Measurements from ENCODE around the gene TMEM198. TPM values are rescaled to one million over a fixed set of nuclear protein-coding genes. Genes with fewer than 3 reads are reported as not detected.

The TMEM198 gene
- total and polyA plus RNA-seq, 9 of the 15 experiments (the other 6 are each of a cell fraction or from before 2014, with no cell fraction given): 0.03 to 3.8 (median 1.0) TPM

DNA sequence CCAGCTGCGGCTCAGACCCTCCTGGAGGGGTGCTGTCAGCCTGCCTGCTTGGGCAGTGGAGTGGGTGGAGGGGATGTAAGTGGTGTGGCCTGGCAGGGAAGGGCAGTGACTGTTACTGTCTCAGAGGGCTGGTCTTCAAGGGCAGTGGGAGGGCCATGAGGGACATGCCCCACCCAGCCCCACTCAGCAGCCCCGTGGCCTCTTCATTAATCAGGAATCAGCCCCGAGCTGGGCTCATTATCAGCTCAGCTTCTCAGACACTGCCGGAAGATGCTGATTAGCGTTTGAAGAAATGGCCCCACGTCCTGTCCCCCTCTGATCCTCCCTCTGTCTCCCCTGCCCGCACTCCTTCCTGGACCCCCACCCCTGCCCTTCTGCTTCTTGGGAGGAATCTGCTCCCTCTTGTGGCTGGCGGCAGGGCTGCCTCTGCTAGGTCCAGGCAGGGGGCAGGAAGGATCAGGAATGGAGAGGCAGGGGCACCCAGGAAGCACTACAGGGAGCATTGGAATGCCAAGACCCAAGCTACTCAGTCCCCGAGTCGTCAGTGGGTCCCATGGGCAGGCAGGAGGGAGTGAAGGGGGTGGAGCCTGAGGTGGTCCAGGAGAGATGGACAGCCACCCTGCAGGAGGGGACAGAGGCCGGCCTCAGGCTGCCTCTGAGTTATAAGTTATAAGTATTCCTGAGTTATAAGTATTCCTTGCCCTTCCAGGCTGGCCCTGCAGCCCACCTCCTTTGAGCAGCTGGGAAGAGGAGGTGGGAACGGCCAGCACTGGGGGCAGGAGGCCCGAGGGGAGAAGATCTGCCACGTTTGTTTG is 22.6 kb upstream of the TMEM198 start (continued):
- TF ChIP-seq TAF15 (IDR thresholded peaks at IDR 0.05; ENCODE audit: low read depth, low read length): no peak
- TF ChIP-seq, protein P1, sequence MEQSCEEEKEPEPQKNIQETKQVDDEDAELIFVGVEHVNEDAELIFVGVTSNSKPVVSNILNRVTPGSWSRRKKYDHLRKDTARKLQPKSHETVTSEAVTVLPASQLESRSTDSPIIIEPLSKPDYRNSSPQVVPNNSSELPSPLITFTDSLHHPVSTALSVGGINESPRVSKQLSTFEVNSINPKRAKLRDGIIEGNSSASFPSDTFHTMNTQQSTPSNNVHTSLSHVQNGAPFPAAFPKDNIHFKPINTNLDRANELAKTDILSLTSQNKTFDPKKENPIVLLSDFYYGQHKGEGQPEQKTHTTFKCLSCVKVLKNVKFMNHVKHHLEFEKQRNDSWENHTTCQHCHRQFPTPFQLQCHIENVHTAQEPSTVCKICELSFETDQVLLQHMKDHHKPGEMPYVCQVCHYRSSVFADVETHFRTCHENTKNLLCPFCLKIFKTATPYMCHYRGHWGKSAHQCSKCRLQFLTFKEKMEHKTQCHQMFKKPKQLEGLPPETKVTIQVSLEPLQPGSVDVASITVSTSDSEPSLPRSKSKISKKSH (CRISPR knock-in tag; IDR thresholded peaks at IDR 0.05): no peak
- TF ChIP-seq ZNF780A (CRISPR knock-in tag; IDR thresholded peaks at IDR 0.05): no peak
- peak; percentile 52; the same call in 1 of the 2 replicates for TF ChIP-seq GABPB1 (CRISPR knock-in tag; IDR thresholded peaks at IDR 0.05)
- no peak for TF ChIP-seq SUPT5H (IDR thresholded peaks at IDR 0.05)
- TF ChIP-seq HDGF (IDR thresholded peaks at IDR 0.05): 0 out of 2 replicates have a peak, but pooled peaks have one; percentile 42
- TF ChIP-seq NR1H2 (CRISPR knock-in tag; IDR thresholded peaks at IDR 0.05): no peak
- no peak; the same call in 1 of the 2 replicates for TF ChIP-seq POLR2A (conservative IDR thresholded peaks at IDR 0.05)
- TF ChIP-seq MEF2D (tag; conservative IDR thresholded peaks at IDR 0.05; ENCODE audit: low read depth): no peak
- TF ChIP-seq ZBTB17 (CRISPR knock-in tag; IDR thresholded peaks at IDR 0.05): no peak
- no peak for TF ChIP-seq RUNX1 (IDR thresholded peaks at IDR 0.05; ENCODE audit: low read depth)
- TF ChIP-seq FOXP4 (CRISPR knock-in tag; IDR thresholded peaks at IDR 0.05; ENCODE audit: borderline replicate concordance): no peak
- TF ChIP-seq, protein P2, sequence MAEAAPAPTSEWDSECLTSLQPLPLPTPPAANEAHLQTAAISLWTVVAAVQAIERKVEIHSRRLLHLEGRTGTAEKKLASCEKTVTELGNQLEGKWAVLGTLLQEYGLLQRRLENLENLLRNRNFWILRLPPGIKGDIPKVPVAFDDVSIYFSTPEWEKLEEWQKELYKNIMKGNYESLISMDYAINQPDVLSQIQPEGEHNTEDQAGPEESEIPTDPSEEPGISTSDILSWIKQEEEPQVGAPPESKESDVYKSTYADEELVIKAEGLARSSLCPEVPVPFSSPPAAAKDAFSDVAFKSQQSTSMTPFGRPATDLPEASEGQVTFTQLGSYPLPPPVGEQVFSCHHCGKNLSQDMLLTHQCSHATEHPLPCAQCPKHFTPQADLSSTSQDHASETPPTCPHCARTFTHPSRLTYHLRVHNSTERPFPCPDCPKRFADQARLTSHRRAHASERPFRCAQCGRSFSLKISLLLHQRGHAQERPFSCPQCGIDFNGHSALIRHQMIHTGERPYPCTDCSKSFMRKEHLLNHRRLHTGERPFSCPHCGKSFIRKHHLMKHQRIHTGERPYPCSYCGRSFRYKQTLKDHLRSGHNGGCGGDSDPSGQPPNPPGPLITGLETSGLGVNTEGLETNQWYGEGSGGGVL (CRISPR knock-in tag; IDR thresholded peaks at IDR 0.05): no peak
- no peak for TF ChIP-seq ZNF717 (CRISPR knock-in tag; IDR thresholded peaks at IDR 0.05)
- TF ChIP-seq SAFB2 (IDR thresholded peaks at IDR 0.05; ENCODE audit: borderline replicate concordance, low read depth, low read length, severe bottlenecking): no peak
- no peak for TF ChIP-seq PRMT5 (CRISPR knock-in tag; IDR thresholded peaks at IDR 0.05)
- TF ChIP-seq, protein P3, sequence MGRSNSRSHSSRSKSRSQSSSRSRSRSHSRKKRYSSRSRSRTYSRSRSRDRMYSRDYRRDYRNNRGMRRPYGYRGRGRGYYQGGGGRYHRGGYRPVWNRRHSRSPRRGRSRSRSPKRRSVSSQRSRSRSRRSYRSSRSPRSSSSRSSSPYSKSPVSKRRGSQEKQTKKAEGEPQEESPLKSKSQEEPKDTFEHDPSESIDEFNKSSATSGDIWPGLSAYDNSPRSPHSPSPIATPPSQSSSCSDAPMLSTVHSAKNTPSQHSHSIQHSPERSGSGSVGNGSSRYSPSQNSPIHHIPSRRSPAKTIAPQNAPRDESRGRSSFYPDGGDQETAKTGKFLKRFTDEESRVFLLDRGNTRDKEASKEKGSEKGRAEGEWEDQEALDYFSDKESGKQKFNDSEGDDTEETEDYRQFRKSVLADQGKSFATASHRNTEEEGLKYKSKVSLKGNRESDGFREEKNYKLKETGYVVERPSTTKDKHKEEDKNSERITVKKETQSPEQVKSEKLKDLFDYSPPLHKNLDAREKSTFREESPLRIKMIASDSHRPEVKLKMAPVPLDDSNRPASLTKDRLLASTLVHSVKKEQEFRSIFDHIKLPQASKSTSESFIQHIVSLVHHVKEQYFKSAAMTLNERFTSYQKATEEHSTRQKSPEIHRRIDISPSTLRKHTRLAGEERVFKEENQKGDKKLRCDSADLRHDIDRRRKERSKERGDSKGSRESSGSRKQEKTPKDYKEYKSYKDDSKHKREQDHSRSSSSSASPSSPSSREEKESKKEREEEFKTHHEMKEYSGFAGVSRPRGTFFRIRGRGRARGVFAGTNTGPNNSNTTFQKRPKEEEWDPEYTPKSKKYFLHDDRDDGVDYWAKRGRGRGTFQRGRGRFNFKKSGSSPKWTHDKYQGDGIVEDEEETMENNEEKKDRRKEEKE (IDR thresholded peaks at IDR 0.05; ENCODE audit: borderline replicate concordance in 1 of 2, control insufficient read depth in 1 of 2, low read depth in 2 of 2, low read length in 1 of 2): no peak
- TF ChIP-seq ZNF408 (CRISPR knock-in tag; IDR thresholded peaks at IDR 0.05; ENCODE audit: low read depth): no peak
- TF ChIP-seq RCOR1 (IDR thresholded peaks at IDR 0.05; ENCODE audit: borderline replicate concordance in 1 of 2, low read depth in 2 of 2, low read length in 2 of 2): peak in 1 of 2 experiments; percentile 80; a peak in 2 of 4 replicates
- TF ChIP-seq ZNF197 (CRISPR knock-in tag; IDR thresholded peaks at IDR 0.05; ENCODE audit: low read depth): no peak

All from K562 (cell line).